Endothelial cell (in vitro differentiated cells): ENCODE measurements around the gene CHRNE. TPM values are rescaled to one million over a fixed set of nuclear protein-coding genes. Genes with fewer than 3 reads are reported as not detected.

ENCODE experiments used
- DNase-seq: peaks from one replicate; pipeline ENCODE4 v3.0.0; 2021; ENCODE audit warnings: low spot score
- H3K27ac Mint-ChIP-seq: one replicate; pipeline ENCODE4 v1.8.0; 2021; ENCODE audit warnings: mixed read lengths, inconsistent platforms; ENCODE audit not compliant: unreplicated experiment
- H3K27me3 Mint-ChIP-seq: one replicate; pipeline ENCODE4 v1.8.0; 2021; ENCODE audit warnings: mild to moderate bottlenecking, moderate library complexity, mixed read lengths, inconsistent platforms; ENCODE audit not compliant: unreplicated experiment
- H3K36me3 Mint-ChIP-seq: one replicate; pipeline ENCODE4 v1.8.0; 2021; ENCODE audit warnings: mild to moderate bottlenecking, low read depth, mixed read lengths, inconsistent platforms; ENCODE audit not compliant: unreplicated experiment
- H3K4me1 Mint-ChIP-seq: one replicate; pipeline ENCODE4 v1.8.0; 2021; ENCODE audit warnings: mild to moderate bottlenecking, mixed read lengths, inconsistent platforms; ENCODE audit not compliant: unreplicated experiment
- H3K4me3 Mint-ChIP-seq: one replicate; pipeline ENCODE4 v1.8.0; 2021; ENCODE audit warnings: mild to moderate bottlenecking, mixed read lengths, inconsistent platforms; ENCODE audit not compliant: unreplicated experiment
- H3K9me3 Mint-ChIP-seq: one replicate; pipeline ENCODE4 v1.8.0; 2021; ENCODE audit warnings: mixed read lengths, inconsistent platforms; ENCODE audit not compliant: unreplicated experiment
- total RNA-seq: library from RNA; stranded (reverse); fragmentation: NEBNext Ultra II Directional; extraction: Animal tissue kit (Norgen Biotek cat#: 25700); gene quantifications from one replicate; pipeline ENCODE4 v1.2.1, GENCODE V29; 2021; ENCODE audit not compliant: unreplicated experiment
- TF ChIP-seq, protein P1 (sequence below): fragments of 200-600 bp; sonication (generic); IDR thresholded peaks from one replicate; pipeline ENCODE4 v1.5.0; 2021; ENCODE audit warnings: antibody characterized with exemption; ENCODE audit not compliant: unreplicated experiment

Gene CHRNE
- total RNA-seq, 1 donor from 2014 or later: 1.2 TPM

GRCh38 chr17:4884489-4884888, 18.4 kb downstream of the CHRNE start:
- Mint-ChIP-seq H3K4me1 (no peaks in the 10 kb centered on the region), H3K27ac (no peak overlapping the region), H3K36me3 (peaks cover 45% of the 10 kb centered on the region), H3K4me3 (no peak overlapping the region), H3K9me3 (no peaks in the 10 kb centered on the region), H3K27me3 (peaks cover 5% of the 10 kb centered on the region)
- TF ChIP-seq, protein P1, sequence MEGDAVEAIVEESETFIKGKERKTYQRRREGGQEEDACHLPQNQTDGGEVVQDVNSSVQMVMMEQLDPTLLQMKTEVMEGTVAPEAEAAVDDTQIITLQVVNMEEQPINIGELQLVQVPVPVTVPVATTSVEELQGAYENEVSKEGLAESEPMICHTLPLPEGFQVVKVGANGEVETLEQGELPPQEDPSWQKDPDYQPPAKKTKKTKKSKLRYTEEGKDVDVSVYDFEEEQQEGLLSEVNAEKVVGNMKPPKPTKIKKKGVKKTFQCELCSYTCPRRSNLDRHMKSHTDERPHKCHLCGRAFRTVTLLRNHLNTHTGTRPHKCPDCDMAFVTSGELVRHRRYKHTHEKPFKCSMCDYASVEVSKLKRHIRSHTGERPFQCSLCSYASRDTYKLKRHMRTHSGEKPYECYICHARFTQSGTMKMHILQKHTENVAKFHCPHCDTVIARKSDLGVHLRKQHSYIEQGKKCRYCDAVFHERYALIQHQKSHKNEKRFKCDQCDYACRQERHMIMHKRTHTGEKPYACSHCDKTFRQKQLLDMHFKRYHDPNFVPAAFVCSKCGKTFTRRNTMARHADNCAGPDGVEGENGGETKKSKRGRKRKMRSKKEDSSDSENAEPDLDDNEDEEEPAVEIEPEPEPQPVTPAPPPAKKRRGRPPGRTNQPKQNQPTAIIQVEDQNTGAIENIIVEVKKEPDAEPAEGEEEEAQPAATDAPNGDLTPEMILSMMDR: no peak
- DNase-seq: no peak

- Mint-ChIP-seq H3K36me3 (peaks cover 44% of the 10 kb centered on the region), H3K4me3 (peak overlapping the region; percentile 65), H3K4me1 (no peaks in the 10 kb centered on the region), H3K27me3 (peaks cover 5% of the 10 kb centered on the region), H3K27ac (peak overlapping the region; percentile 24), H3K9me3 (no peaks in the 10 kb centered on the region)
- peak; percentile 66 for DNase-seq
- TF ChIP-seq, protein P1: peak; percentile 78
Observed at GRCh38 chr17:4881761-4882555, 20.9 kb downstream of the CHRNE start.

- H3K36me3 Mint-ChIP-seq: peaks cover 41% of the 10 kb centered on the region
- H3K4me1 Mint-ChIP-seq: peaks cover 6% of the 10 kb centered on the region
- DNase-seq: no peak
- H3K9me3 Mint-ChIP-seq: no peaks in the 10 kb centered on the region
- H3K4me3 Mint-ChIP-seq: peak overlapping the region; percentile 73
- H3K27me3 Mint-ChIP-seq: peaks cover 6% of the 10 kb centered on the region
- TF ChIP-seq, protein P1: no peak
- H3K27ac Mint-ChIP-seq: peak overlapping the region; percentile 24
Observed at GRCh38 chr17:4880857-4881256, 22.0 kb downstream of the CHRNE start.

DNA sequence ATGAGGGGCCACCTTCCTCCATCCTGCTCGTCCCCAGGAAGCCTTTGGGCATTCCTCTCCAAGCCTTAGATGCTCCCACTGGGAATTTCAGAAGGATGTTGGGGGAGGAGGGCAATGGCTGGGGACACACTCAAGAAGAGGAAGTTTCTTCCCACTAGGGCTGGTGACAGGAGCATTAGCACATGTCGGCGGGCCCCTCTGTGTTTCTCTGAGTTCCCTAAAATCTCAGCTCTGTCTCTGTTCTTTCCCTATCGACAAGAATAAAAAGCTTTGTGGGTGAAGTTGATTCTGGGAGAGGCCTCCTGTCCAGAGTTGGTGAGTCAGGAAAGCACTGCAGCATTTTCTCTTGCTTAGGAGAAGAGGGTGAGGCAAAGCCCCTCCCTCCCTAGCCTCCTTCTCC, 23.3 kb downstream of the CHRNE start:
- TF ChIP-seq, protein P1: no peak
- Mint-ChIP-seq H3K9me3 (no peaks in the 10 kb centered on the region), H3K4me3 (peak overlapping the region; percentile 49), H3K27ac (no peak overlapping the region), H3K36me3 (peaks cover 33% of the 10 kb centered on the region), H3K27me3 (peaks cover 4% of the 10 kb centered on the region), H3K4me1 (peaks cover 10% of the 10 kb centered on the region)
- no peak for DNase-seq

GRCh38 chr17:4877089-4877488, 25.8 kb downstream of the CHRNE start:
- peaks cover 20% of the 10 kb centered on the region for H3K4me1 Mint-ChIP-seq
- no peak overlapping the region for H3K4me3 Mint-ChIP-seq
- H3K27me3 Mint-ChIP-seq: peaks cover 1% of the 10 kb centered on the region
- TF ChIP-seq, protein P1: no peak
- no peaks in the 10 kb centered on the region for H3K9me3 Mint-ChIP-seq
- peaks cover 29% of the 10 kb centered on the region for H3K36me3 Mint-ChIP-seq
- DNase-seq: no peak
- H3K27ac Mint-ChIP-seq: no peak overlapping the region
